ENCODE measurements around the gene FN1.

DNA sequence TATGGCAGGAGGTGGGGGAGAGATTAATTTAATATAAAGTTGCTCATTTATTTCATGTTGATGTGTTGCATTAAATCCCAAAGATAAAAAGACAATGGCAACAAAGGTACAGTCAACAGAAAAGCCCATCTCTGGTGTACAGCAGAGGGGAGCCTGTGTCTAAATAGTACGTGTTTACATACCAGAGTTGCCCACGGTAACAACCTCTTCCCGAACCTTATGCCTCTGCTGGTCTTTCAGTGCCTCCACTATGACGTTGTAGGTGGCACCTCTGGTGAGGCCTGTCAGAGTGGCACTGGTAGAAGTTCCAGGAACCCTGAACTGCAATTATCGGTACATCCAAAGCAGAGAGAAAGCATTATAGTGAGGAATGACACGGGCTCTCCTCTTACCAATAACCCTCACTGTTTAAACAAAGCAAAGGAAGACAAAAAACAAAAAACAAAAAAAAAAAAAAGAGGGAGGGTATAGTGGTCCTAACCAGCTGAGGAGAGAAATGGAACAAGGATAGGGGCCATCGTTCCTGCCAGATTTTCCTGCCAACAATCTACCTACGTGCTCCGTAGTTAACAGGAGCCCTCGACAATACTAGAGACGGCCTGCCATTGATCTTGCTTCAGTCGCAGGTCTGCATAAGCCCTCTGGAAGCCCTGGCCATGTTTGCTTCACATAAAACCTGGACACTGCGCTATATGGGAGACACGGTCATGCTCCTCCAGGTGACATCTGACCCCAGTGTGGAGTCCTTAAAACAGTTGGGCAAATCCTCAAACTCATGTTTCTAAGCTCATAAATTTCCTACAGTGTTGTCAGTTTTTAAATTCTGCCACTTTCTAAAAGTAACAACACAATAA, 65.5 kb downstream of the FN1 start:
- TF ChIP-seq CTCF (IDR thresholded peaks at IDR 0.05; ENCODE audit: borderline replicate concordance, extremely low read depth, low read length, poor library complexity, severe bottlenecking) (no peak), EZH2 (IDR thresholded peaks at IDR 0.05; ENCODE audit: borderline replicate concordance, low read depth, low read length, severe bottlenecking) (no peak)
